Loucy (cell line): Measurements from ENCODE around the gene FOXP1.

Source experiments
- H2AFZ ChIP-seq: fragments of 200-600 bp; sonication (generic); 2 replicates; pipeline ENCODE4 v1.6.0; 2016; ENCODE audit warnings: antibody characterized with exemption, mild to moderate bottlenecking, low read length, moderate library complexity
- H3F3A ChIP-seq: fragments of 200-600 bp; 2 replicates; pipeline ENCODE4 v1.6.0; 2016; ENCODE audit warnings: antibody characterized with exemption, low read depth, mild to moderate bottlenecking
- H3K27me3 ChIP-seq: fragments of 200-600 bp; sonication (generic); 2 replicates; pipeline ENCODE4 v1.6.1; 2014; ENCODE audit warnings: low read length, mild to moderate bottlenecking; ENCODE audit not compliant: insufficient read depth, poor library complexity, severe bottlenecking
- H3K36me3 ChIP-seq: fragments of 200-600 bp; sonication (generic); 2 replicates; pipeline ENCODE4 v1.6.1; 2016; ENCODE audit warnings: low read length; ENCODE audit not compliant: insufficient read depth
- H3K4me1 ChIP-seq: fragments of 200-600 bp; sonication (generic); 2 replicates; pipeline ENCODE4 v1.5.1; 2014; ENCODE audit warnings: low read length, mild to moderate bottlenecking; ENCODE audit not compliant: insufficient read depth, poor library complexity, severe bottlenecking
- H3K4me2 ChIP-seq: fragments of 200-600 bp; sonication (generic); 2 replicates; pipeline ENCODE4 v1.6.0; 2014; ENCODE audit warnings: antibody characterized with exemption, low read length, low read depth, mild to moderate bottlenecking; ENCODE audit not compliant: poor library complexity, severe bottlenecking
- H3K4me3 ChIP-seq: fragments of 200-600 bp; sonication (generic); 2 replicates; pipeline ENCODE4 v1.5.1; 2014; ENCODE audit warnings: low read length, mild to moderate bottlenecking, mixed read lengths; ENCODE audit not compliant: poor library complexity, severe bottlenecking
- H3K79me2 ChIP-seq: fragments of 200-600 bp; sonication (generic); 2 replicates; pipeline ENCODE4 v1.6.1; 2014; ENCODE audit warnings: low read length; ENCODE audit not compliant: insufficient read depth
- H3K9ac ChIP-seq: fragments of 200-600 bp; sonication (generic); 2 replicates; pipeline ENCODE4 v1.6.0; 2014; ENCODE audit warnings: mild to moderate bottlenecking, low read depth, low read length, moderate library complexity; ENCODE audit not compliant: poor library complexity, severe bottlenecking
- H3K9me2 ChIP-seq: fragments of 200-600 bp; sonication (generic); replicated peaks from 2 replicates; pipeline ENCODE4 v1.6.1; 2016; ENCODE audit warnings: low read depth, low read length, mixed read lengths
- H3K9me3 ChIP-seq: fragments of 200-600 bp; sonication (generic); 2 replicates; pipeline ENCODE4 v1.6.1; 2014; ENCODE audit warnings: mild to moderate bottlenecking, antibody characterized with exemption, low read length, low read depth; ENCODE audit not compliant: insufficient read depth
- H4K20me1 ChIP-seq: fragments of 200-600 bp; sonication (generic); 2 replicates; pipeline ENCODE4 v1.6.0; 2014; ENCODE audit warnings: antibody characterized with exemption, low read length, mild to moderate bottlenecking; ENCODE audit not compliant: insufficient read depth, poor library complexity, severe bottlenecking
- EZH2phosphoT487 ChIP-seq: fragments of 200-600 bp; IDR thresholded peaks from 2 replicates; pipeline ENCODE4 v1.6.1; 2018; ENCODE audit warnings: antibody characterized with exemption, mild to moderate bottlenecking, moderate library complexity, borderline replicate concordance
- TF ChIP-seq, protein P1 (sequence below): fragments of 200-600 bp; sonication (generic); conservative IDR thresholded peaks from 2 replicates; pipeline ENCODE4 v1.5.1; 2014; ENCODE audit warnings: mild to moderate bottlenecking, antibody characterized with exemption, low read length

Gene FOXP1

DNA sequence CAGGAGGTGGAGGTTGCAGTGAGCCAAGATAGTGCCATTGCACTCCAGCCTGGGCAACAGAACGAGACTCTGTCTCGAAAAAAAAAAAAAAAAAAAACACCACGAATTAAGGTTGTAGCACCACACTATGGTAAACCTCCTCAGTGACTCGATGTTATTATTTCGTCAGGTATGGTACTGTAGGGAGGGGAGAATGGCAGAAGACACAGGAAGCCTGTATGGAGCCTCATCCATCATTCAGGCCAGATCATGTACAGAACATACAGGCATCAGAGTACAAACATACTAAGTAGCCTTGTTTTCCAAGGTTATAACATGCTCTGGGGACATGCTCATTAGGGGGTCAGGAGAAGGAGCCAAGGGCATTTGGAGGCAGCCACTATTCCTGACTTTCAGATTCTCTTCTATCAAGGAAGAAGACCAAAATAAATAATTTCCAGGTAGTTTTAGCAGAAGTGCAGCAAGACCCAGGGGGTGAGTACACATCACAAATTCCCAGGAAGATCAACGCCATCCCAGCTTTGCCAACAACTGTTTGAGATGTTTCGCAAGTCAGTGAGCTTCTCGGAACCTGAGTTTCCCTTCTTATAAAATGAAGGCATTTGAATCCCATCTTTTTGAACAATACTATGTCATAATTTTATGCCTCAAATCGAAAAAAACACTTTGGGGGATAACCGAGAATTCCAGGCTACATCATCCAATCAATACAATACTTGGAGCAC lies 79.8 kb downstream of the FOXP1 start:
- Histone ChIP-seq H3K9me2 (no peaks in the 10 kb centered on the region), H3F3A (no peaks in the 10 kb centered on the region), H3K4me1 (peaks cover 24% of the 10 kb centered on the region), H3K9me3 (no peaks in the 10 kb centered on the region), H3K4me3 (no peak overlapping the region), H3K4me2 (no peak overlapping the region), H3K9ac (no peak overlapping the region), H4K20me1 (no peaks in the 10 kb centered on the region), H2AFZ (no peak overlapping the region), H3K79me2 (peaks cover 50% of the 10 kb centered on the region; the same call in 1 of the 2 replicates), H3K36me3 (no peaks in the 10 kb centered on the region), H3K27me3 (no peaks in the 10 kb centered on the region)
- TF ChIP-seq EZH2phosphoT487 = no peak
- TF ChIP-seq, protein P1, sequence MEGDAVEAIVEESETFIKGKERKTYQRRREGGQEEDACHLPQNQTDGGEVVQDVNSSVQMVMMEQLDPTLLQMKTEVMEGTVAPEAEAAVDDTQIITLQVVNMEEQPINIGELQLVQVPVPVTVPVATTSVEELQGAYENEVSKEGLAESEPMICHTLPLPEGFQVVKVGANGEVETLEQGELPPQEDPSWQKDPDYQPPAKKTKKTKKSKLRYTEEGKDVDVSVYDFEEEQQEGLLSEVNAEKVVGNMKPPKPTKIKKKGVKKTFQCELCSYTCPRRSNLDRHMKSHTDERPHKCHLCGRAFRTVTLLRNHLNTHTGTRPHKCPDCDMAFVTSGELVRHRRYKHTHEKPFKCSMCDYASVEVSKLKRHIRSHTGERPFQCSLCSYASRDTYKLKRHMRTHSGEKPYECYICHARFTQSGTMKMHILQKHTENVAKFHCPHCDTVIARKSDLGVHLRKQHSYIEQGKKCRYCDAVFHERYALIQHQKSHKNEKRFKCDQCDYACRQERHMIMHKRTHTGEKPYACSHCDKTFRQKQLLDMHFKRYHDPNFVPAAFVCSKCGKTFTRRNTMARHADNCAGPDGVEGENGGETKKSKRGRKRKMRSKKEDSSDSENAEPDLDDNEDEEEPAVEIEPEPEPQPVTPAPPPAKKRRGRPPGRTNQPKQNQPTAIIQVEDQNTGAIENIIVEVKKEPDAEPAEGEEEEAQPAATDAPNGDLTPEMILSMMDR = no peak

DNA sequence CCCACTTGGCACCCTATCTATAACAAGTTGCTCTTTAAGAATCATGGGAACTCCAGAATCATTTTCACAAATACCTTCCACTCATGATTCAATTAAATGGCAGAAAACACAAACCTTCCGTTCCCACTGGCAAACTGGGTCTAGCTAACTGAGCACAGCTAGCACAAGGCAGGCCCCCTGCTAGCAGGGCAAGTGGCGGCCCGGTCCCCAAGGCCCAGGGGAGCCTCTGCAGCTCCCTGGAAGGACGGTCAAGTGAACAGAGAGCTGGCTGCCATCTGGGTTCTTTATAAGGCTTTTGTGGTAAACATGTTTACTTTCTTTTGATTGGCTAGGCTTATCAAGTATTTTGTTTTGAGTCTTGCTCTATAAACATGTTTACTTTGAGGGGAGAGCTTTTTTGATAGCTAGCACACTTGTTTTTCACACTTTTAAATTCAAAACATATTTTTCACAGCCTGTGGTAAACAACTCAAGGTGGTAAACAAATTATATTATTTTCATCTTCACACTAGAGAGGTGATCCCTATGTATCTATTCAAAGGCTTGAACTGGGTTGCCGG lies 81.4 kb downstream of the FOXP1 start:
- H3K4me3 ChIP-seq = no peak overlapping the region
- H3K4me2 ChIP-seq = no peak overlapping the region
- no peaks in the 10 kb centered on the region for H3K36me3 ChIP-seq
- TF ChIP-seq, protein P1 = no peak
- no peak for TF ChIP-seq EZH2phosphoT487
- peaks cover 28% of the 10 kb centered on the region for H3K4me1 ChIP-seq
- peaks cover 63% of the 10 kb centered on the region; the same call in 1 of the 2 replicates for H3K79me2 ChIP-seq
- no peak overlapping the region for H3K9ac ChIP-seq
- no peaks in the 10 kb centered on the region for H3K9me2 ChIP-seq
- no peaks in the 10 kb centered on the region for H3F3A ChIP-seq
- H3K27me3 ChIP-seq = no peaks in the 10 kb centered on the region
- no peak overlapping the region for H2AFZ ChIP-seq
- no peaks in the 10 kb centered on the region for H3K9me3 ChIP-seq
- H4K20me1 ChIP-seq = no peaks in the 10 kb centered on the region

DNA sequence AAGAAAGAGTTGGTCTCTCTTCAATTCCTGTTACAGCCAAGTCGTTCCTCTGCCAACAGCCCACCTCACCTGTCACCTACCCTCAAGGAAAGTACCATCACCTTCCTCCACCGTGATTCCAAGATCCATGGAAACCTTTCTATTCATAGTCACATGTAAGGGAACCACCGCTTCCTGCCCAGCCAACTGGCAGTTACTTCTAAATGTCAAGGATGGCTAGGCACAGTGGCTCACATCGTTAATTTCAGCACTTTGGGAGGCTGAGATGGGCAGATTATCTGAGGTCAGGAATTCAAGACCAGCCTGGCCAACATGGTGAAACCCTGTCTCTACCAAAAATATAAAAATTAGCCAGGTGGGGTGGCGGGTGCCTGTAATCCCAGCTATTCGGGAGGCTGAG lies 82.8 kb downstream of the FOXP1 start:
- peaks cover 60% of the 10 kb centered on the region; the same call in 1 of the 2 replicates for H3K79me2 ChIP-seq
- peaks cover 39% of the 10 kb centered on the region for H3K4me1 ChIP-seq
- TF ChIP-seq, protein P1 = no peak
- TF ChIP-seq EZH2phosphoT487 = no peak
- H3K9ac ChIP-seq = no peak overlapping the region
- no peak overlapping the region for H3K4me2 ChIP-seq
- no peaks in the 10 kb centered on the region for H3K9me2 ChIP-seq
- no peaks in the 10 kb centered on the region for H3K27me3 ChIP-seq
- H3K36me3 ChIP-seq = no peaks in the 10 kb centered on the region
- no peak overlapping the region for H2AFZ ChIP-seq
- no peak overlapping the region for H3K4me3 ChIP-seq
- H4K20me1 ChIP-seq = no peaks in the 10 kb centered on the region
- H3F3A ChIP-seq = no peaks in the 10 kb centered on the region
- no peaks in the 10 kb centered on the region for H3K9me3 ChIP-seq
